Neural cell (in vitro differentiated cells): Measurements from ENCODE around the gene CARD19.

Experiments used
- CTCF ChIP-seq: fragments of 450-650 bp; IDR thresholded peaks from 2 replicates; pipeline ENCODE4 v1.5.1; 2014; ENCODE audit warnings: antibody characterized with exemption, mild to moderate bottlenecking, moderate library complexity; ENCODE audit not compliant: poor library complexity, severe bottlenecking
- EZH2 ChIP-seq: fragments of 200-600, 300-800 bp; shearing (Covaris generic), sonication (generic); IDR thresholded peaks from 2 replicates; pipeline ENCODE4 v1.6.1; 2014; ENCODE audit warnings: antibody characterized with exemption, low read length, borderline replicate concordance, mild to moderate bottlenecking; ENCODE audit not compliant: insufficient read depth, poor library complexity, severe bottlenecking

GRCh38 chr9:93054758-93055704 is 41.0 kb upstream of the CARD19 start:
- no peak for TF ChIP-seq CTCF
- TF ChIP-seq EZH2, result no peak
